GM18909 (cell line): ENCODE measurements around the gene ZNF853.
"Not testable (repeated sequence)": the region's sequence is repeated elsewhere in the genome, so short reads cannot be mapped to it uniquely, and the experiment has no call there.

ENCODE experiments used
- ATAC-seq: cut with Tn5 transposase; IDR thresholded peaks from one replicate; pipeline ENCODE4 v1.9.1; 2021; ENCODE audit warnings: mild to moderate bottlenecking; ENCODE audit not compliant: unreplicated experiment, poor library complexity

ZNF853 gene

DNA sequence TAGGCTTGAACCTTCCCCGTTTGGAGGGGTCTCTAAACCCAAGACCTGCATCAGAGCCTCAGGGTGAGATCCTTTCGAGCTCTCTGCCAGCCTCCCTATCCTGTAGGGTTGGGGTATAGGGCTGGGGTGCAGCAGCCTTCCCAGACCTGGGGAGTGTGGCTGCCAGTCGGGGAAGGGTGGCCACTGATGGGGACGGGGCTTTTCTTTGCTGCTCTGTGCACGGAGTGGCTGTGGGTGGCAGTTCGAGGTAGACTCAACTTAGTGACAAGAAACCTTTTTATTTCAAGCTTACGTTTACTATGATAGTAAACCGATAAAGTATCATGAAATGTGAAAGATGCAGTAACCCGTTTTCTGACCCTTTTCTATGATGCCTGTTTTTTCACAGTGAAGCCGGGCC lies 34.7 kb downstream of the ZNF853 start:
- ATAC-seq = no peak

DNA sequence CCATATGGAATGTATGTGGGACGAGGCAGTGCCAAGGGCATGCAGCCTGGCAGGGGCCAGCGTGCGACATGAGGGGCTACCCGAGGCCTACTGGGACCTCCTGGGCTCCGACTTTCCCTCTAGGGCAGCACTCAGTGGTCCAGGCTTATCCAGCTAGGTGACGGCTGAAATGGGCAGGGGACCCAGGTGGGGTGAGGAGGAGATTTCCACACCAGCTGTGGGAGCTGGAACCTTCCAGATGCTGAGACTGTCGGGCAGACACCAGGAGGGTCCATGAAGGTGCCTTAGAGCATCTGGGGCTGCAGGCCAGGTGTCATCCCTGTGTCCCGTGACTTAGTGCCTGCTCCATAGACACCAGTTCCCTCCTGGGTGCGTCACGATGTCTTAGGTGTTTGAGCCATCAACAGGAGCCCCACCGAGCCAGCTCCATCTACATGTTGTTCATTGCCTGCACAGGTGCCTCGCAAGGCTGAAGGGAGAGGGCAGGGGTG lies 35.2 kb downstream of the ZNF853 start:
- ATAC-seq = no peak

DNA sequence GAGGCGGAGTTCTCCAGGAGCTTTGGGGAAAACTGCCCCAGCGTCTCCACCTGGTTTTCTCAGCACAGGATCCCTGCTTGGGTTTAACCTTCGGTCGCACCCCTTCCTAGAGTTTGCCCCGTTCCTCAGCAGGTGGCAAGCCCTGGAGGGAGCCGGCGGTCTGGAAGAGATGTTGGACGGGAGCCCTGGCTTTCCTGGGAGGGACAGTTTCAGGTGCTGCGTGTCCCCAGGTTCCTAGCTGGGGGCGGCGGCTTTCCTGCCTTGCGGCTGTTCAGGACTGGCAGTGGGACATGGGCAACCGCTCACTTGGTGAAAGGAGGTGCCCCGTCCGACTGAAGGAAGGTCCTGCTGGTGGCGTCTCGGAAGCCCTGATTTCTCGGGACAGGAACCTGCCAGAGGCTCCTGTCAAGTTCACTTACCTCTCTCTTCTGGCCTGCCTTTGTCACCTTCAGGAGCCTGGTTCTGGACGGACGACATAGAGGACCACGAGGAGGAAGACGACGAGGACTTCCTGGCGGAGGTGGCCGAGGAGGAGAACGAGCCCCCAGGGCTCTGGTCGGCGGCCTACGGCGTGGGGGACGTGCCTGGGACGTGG lies 36.5 kb downstream of the ZNF853 start:
- no peak for ATAC-seq

DNA sequence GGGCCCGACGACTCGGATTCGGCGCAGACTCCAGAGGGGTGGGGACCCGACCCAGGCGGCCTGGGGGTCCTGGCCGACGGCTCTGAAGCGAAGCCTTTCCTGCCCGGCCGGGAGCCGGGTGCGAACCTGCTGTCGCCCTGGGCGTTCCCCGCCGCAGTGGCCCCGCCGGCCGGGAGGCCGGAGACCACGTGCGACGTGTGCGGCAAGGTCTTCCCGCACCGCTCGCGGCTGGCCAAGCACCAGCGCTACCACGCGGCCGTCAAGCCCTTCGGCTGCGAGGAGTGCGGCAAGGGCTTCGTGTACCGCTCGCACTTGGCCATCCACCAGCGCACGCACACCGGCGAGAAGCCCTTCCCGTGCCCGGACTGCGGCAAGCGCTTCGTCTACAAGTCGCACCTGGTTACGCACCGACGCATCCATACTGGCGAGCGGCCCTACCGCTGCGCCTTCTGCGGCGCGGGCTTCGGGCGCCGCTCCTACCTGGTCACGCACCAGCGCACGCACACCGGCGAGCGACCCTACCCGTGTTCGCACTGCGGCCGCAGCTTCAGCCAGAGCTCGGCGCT lies 37.1 kb downstream of the ZNF853 start:
- no peak for ATAC-seq

DNA sequence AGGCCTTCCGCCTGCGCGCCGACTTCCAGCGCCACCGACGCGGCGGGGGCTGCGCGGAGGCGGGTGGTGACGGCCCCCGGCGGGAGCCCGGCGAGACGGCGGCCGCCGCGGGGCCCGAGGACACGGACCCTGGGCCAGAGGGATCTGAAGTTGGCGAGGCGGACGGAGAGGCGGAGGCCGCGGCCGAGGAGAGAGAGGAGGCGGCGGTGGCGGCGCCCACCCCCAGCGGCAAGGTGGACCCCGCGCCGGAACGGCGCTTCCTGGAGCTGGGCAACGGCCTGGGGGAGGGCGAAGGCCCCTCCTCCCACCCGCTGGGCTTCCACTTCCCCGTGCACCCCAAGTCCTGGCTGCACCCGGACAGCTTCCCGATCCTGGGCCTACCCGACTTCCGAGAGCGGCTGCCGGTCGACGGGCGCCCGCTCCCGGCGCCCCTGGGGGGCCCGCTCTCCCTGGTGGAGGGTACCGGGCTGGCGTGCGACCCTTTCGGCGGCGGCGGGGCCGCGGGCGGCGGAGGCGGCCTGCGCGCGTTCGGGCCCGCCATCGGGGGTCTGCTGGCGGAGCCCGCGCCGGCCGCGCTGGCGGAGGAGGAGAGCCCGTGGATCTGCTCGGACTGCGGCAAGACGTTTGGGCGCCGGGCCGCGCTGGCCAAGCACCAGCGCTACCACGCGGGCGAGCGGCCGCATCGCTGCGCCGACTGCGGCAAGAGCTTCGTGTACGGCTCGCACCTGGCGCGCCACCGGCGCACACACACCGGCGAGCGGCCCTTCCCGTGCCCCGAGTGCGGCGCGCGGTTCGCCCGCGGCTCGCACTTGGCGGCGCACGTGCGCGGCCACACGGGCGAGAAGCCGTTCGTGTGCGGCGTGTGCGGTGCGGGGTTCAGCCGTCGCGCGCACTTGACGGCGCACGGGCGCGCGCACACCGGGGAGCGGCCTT lies 37.9 kb downstream of the ZNF853 start:
- ATAC-seq = no peak

DNA sequence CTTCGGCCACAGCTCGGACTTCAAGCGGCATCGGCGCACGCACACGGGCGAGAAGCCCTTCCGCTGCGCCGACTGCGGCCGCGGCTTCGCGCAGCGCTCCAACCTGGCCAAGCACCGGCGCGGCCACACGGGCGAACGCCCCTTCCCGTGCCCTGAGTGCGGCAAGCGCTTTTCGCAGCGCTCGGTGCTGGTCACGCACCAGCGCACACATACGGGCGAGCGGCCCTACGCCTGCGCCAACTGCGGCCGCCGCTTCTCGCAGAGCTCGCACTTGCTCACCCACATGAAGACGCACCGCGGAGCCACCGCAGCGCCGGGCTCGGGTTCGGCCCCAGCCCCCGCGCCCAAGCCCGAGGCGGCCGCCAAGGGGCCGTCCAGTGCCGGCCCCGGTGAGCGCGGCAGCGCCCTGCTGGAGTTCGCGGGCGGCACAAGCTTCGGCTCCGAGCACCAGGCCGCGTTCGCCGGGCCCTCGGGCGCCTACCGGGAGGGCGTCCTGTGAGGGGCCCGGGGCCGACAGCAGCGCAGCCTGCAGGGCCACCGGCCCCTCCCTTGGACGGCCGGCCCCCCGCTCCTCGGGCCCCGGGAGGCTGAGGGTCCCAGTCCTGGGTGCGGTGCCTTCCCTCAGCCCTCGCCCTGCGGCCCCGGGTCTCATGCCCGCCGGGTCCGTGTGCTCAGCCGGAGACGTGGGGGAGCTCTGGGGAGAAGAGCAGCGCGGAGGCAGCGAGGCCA lies 38.9 kb downstream of the ZNF853 start:
- ATAC-seq = no peak

DNA sequence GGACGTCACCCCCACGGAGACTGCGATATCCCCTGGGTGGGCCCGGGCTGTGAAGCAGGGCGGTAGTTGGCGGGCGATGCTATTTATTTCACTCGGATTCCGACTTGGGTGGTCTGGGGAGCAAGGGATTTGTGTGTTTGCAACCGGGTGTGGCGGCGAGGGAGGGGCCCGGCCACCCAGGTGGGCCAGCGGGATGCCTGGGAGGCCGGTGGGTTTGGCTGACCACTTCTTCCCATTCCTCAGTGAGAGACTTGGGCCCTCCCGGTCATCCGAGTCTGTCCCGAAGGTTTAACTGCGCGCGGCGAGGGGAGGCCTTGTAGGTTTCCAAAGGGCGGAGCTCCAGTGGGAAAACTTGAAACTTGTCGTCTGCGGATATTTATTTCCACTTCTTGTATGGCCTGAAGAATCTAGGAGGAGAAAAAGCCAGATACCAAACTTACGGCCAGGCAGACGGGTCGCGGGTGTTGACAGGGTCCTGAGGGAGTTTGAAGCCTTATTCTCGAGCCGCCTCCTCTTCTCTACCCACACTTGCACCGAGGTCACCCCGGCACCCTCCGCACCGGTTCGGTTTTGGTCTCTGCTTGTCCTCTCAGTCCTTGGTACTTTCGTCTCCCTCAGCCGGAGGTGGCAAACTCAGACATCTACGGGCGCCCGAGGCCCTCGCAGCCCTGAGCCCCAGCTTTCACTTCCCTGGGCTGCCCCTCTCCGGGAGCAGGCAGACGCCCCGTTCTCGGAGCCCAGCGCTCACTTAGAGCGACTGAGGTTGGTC lies 39.6 kb downstream of the ZNF853 start:
- ATAC-seq = no peak

DNA sequence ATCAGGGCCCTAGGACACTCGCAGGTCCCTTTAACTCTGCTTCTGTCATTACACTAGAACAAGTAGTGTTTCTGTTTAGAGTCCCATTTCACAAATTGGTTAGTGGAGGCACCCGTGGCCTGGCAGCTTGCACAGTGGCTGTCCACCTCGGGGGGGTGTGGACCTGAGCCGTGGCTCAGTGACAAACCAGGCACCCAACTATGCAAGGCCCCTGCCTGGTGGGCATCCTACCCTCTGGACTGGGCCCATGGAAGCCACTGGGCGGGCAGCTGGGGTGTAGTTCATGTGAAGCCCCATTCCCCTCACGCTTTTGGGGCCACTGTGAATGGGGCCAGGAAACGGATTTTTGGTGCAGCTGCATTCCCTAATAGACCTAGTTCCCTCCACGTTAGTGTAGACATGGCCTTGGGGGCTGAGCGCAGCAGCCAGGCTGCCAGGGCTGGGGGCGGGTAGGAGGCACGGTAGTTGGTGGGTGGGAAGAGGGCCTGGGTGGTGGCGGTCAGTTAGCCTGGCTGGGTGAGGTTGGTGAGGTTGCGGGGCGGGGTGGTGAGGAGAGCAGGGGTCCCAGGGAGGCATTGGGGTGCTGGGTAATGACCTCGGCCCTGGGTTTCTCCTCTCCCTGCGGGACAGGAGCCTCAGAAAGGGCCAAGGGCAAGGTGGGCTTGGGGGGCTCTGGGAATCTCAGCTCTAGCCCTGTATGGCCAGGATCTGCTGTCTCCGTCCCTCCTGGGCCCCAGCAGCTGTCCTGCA lies 40.4 kb downstream of the ZNF853 start:
- ATAC-seq = no peak

DNA sequence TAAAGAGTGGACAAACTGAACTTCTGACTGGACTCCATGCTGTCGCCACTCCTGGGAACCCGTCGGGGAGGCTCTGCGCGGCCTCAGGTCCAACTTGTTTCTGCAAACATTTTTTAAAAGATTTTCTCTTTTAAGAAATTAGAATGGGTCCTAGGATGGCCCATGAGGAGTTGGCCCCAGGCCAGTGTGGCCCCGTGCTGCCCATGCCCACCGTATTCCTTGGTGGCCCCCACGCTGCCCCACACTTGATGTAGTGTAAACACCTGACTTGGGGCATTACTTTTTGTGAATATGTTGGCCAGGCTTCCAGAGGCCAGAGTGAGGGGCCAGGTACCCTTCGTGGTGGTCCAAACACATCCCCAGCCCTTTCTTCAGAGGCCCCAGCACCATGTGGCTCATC lies 41.0 kb downstream of the ZNF853 start:
- no peak for ATAC-seq

DNA sequence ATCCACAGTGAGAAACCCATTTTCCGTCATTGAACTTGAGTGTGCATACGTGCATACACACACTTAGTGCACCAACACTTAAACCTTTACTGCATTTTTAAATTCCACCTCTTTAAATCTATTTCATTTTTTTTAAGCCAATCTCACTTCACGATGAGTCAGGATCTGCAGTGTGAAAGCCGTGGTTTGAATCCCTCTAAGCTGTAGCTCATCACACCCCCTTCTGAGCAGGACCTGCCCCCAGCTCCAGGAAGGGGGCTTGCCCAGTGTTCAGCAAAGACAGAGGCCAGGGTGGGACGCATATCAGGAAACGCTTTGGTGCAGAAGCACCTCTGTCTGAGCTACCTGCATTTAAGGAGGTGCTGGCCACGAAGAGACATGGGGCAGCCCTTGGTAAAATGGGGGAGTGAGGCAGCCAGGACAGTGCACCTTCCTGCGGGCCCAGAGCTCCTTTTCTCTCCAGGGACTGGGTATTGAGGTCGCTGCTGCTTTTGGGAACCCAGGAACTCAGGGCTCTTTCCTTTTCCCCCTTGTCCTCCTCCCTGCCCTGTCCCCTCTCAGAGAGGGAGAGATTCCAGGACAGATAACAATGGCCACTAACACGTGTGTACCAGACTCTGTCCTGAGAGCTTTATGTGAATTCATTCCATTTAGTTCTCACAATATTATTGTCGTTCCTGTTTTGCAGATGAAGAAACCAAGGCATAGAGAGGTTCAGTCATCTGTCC lies 43.4 kb downstream of the ZNF853 start:
- no peak for ATAC-seq

DNA sequence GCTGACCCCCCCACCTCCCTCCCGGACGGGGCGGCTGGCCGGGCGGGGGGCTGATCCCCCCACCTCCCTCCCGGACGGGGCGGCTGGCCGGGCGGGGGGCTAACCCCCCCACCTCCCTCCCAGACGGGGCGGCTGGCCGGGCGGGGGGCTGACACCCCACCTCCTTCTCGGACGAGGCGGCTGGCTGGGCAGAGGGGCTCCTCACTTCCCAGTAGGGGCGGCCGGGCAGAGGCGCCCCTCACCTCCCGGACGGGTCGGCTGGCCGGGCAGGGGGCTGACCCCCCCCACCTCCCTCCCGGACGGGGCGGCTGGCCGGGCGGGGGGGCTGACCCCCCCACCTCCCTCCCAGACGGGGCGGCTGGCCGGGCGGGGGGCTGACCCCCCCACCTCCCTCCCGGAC lies 55.4 kb downstream of the ZNF853 start:
- ATAC-seq = not testable (repeated sequence)
